ENCODE results near the gene VRK1.
"Not testable (repeated sequence)": the region's sequence is repeated elsewhere in the genome, so short reads cannot be mapped to it uniquely, and the experiment has no call there.

VRK1 gene

DNA sequence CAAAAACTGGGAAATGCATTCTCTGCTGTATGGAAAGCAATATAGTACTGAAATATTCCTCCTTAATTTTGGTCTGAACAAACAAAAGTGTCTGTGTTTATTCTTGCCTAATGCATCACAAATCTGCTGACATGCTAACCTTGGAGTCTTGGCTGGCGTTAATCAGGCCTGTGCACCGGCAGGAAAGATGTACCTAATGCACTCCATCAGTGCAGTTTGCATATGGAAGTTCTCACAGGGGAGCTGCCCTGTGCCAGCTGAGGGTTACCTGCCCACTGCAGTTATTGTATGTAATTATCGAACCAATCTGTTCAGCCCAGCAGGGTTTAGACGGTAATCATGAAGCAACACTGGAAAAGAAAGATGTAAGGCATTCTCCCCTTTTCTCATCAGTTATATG is 76.9 kb downstream of the VRK1 start:
- no peak for DNase-seq (ENCODE audit: low read depth in 2 of 2, low spot score in 1 of 2)

DNA sequence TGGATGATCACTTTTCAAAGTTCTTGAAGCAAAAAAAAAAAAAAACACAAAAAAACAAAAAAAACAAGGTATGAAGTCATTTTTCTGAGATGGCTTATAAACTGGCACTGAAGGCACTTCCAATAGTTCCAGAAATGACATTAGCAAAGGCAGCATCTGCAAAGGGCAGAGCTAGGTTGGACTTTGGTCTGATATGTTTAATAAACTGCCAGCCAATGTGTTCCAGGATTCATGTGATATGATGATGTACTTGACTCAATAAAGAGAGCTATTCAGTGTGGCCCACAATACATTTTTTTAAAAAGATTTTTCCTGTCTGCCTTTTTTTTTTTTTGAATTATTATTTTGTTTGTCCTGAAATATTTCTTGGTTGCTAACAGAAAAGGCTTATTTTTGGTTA is 79.6 kb downstream of the VRK1 start:
- no peak for DNase-seq (ENCODE audit: low read depth in 2 of 2, low spot score in 1 of 2)

DNA sequence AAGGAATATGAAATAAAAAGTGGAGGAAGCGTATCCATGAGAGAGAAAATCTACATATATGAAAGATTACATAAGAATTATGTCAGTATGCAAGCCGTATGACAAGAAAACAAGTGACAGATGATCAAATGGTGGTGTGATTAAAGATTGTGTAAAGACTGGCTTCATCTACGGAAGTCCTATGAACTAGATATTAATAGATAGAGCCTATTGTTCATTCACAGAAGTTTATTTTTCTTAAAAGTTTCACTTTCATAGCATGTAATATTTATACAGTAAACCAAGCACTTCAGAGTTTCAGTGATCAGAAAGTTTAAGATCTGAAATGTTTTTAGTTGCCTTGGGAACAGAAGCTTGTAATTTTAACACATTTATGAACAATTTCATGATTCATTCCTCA is 84.5 kb downstream of the VRK1 start:
- no peak for DNase-seq (ENCODE audit: low read depth in 2 of 2, low spot score in 1 of 2)

DNA sequence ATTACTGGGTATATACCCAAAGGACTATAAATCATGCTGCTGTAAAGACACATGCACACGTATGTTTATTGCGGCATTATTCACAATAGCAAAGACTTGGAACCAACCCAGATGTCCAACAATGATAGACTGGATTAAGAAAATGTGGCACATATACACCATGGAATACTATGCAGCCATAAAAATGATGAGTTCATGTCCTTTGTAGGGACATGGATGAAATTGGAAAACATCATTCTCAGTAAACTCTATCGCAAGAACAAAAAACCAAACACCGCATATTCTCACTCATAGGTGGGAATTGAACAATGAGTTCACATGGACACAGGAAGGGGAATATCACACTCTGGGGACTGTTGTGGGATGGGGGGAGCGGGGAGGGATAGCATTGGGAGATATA is 86.8 kb downstream of the VRK1 start:
- DNase-seq (ENCODE audit: low read depth in 2 of 2, low spot score in 1 of 2), result not testable (repeated sequence)

DNA sequence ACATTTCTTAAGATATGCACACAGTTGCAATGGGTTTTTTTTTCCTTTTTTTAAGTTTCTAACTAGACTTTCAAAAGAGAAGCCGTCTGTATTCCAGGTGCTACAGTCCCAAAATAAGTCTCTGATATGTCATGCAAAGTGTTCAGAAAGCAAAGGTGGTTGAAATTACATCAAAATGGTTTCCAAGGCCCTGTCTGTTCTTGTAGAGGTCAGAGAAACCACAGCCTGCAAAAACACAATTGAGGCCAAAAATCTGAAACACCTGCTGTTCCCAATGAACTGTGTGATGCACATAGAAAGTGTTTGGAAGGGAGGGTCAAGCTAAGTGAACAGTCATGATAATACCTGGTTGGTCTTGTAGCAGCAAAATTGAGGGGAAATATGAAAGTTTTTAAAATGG is 91.0 kb downstream of the VRK1 start:
- DNase-seq (ENCODE audit: low read depth in 2 of 2, low spot score in 1 of 2), result no peak

DNA sequence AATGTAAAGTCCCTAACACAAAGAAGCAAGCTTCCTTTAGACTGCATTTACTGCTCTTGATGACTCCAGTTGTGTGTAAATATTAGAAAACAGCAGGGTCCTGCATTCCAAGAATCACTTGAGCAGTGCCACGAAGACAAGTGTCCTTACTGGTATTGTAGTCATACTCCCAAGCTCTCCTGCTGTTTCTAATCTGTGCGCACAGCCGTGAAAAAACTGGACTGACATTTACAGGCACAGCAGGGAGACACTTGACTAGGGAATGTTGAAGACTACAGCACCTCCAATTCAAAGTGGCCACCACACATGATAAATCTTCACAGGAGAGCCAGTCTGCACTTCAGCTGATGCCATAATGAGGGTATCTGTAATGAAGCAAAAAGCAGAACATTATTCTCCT is 91.4 kb downstream of the VRK1 start:
- no peak for DNase-seq (ENCODE audit: low read depth in 2 of 2, low spot score in 1 of 2)

DNA sequence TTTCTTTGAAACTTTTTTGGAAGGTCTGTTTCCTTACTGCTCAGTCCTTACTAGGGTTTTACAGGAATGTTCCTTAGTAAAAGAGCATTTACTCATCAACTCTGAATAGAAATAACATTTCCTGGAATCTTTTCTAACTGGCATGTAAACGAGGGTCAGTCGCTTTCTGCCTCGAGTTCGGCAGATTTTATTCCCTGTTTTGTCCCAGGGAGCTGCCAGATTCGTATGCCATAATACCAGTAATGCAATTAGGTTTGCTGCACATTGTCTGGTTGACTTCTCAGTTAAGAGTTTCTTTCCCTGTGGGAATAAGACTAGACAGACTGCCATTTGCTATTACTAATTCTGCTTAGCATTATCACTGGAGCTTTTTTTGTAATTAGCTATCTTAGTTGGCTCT is 91.9 kb downstream of the VRK1 start:
- DNase-seq (ENCODE audit: low read depth in 2 of 2, low spot score in 1 of 2), result no peak

DNA sequence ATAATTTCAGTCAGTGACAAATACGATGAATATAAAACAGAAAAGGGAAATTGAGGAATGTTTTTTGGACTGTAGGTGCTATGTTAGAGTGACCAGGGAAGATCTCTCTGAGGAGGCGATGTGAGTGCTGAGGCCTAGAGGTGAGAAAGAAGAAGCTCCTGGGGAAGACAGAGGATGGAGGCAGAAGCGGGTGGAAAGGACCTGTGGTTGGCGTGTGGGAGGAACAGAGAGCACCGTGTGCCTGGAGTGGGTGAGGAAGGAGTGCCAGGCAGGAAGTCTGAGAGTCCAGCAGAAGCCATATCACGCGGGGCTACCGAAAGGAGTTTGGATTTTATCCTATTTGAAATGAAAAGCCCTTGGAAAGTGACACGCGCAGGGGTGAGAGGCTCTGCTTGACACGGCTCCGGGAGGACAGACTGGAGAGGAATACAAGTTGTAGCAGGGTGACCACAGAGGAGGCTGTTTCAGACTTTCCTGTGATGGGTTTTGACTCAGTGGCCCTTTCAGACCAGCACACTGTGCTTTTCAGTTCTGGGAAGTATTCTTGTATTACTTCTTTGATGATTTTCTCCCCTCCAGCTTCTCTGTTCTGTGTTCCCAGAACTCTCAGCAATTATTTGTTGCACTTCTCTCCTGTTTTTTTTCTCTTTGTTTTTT is 96.9 kb downstream of the VRK1 start:
- no peak for DNase-seq (ENCODE audit: low read depth in 2 of 2, low spot score in 1 of 2)

DNA sequence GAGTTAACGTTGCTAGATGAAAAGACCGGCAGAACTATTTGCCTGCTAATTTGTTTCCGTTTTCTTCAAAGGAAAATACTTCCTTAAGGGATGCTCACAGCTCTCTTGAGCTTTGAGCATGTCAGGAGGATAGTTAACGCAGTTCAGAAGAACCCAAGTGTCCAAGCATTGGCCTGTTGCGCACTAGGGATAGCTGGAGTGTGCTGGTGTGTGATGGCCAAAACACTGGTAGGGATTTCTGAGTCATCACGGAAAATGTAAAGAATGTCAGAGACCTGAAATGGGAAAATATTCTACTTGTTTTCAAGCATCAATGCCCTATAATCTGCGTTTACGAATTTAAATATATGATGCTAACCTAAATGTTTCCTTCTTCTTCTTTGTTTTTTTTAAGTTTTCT is 97.8 kb downstream of the VRK1 start:
- DNase-seq (ENCODE audit: low read depth in 2 of 2, low spot score in 1 of 2), result no peak

DNA sequence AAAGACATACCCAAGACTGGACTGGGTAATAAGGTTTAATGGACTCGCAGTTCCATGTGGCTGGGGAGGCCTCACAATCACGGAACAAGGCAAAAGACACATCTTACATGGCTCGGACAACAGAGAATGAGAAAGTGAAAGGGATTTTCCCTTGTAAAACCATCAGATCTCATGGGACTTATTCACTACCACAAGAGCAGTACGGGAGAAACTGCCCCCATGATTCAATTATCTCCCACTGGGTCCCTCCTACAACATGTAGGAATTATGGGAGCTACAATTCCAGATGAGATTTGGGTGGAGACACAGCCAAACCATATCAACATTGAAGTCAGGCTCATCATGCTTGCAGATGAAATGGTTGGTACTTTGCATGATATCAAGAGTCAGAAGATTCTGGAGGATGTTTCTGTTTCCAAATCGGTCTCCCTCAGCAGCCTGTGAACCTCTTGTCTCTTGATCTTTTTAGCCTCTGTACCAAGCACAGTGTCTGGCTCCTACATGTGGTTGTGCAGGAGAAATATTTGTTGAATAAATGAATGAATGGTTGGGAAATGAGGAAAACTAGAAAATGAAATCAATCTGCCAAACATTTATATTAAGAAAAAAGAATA is 98.6 kb downstream of the VRK1 start:
- DNase-seq (ENCODE audit: low read depth in 2 of 2, low spot score in 1 of 2), result no peak

DNA sequence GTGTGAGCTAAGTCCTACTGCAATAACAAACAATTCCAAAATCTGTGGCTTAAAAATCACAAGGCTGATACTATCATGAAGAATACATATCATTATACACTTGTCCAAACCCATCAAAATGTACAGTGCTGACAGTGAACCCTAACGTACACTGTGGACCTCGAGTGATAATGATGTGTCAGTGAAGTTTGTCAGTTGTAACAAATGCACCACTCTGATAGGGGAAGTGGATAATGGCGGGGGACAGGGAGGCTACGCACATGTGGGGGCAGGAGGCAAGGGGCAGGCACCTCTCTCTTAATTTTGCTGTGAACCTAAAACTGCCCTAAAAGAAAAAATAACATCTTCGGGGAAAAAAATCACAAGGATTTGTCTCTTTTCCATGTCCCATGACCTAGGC is 100.0 kb downstream of the VRK1 start:
- DNase-seq (ENCODE audit: low read depth in 2 of 2, low spot score in 1 of 2), result no peak

DNA sequence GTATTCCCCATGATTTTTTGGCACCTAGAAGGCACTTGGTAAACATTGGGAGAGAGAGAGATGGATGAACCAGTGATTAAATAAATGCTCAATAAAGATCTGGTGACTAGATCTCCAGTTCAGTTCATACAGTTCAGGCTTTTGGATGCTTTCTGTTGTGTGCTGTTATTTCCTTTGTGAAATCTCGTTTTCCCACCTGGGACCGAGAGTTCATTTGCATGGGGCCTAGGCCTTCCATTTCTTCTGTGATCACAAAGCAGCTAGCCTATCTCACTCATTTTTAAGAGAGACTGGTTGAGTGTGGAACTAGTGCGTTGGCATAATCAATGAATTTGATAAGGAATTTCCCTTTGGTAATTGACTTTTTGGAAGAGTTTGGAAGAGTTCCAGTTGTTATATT is 104.0 kb downstream of the VRK1 start:
- DNase-seq (ENCODE audit: low read depth in 2 of 2, low spot score in 1 of 2), result no peak

DNA sequence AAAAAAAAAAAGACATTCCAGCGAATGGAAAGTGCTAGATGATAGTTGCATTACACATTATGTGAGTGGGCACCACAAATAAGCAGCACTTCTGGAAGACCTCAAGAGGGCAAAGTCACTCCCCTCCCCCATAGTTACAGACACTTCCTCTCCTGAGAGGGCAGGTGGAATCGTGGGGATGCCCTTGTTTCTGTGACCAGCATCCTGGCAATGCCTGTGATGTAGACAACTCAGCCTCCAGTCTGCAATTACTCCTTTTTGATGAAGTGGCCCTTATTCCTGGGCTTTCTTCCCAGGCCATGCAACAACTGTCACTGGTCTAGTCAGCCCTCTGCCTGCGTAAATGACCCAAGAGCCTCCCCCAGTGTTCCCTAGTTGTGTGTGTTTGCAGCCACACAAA is 104.8 kb downstream of the VRK1 start:
- DNase-seq (ENCODE audit: low read depth in 2 of 2, low spot score in 1 of 2), result no peak

DNA sequence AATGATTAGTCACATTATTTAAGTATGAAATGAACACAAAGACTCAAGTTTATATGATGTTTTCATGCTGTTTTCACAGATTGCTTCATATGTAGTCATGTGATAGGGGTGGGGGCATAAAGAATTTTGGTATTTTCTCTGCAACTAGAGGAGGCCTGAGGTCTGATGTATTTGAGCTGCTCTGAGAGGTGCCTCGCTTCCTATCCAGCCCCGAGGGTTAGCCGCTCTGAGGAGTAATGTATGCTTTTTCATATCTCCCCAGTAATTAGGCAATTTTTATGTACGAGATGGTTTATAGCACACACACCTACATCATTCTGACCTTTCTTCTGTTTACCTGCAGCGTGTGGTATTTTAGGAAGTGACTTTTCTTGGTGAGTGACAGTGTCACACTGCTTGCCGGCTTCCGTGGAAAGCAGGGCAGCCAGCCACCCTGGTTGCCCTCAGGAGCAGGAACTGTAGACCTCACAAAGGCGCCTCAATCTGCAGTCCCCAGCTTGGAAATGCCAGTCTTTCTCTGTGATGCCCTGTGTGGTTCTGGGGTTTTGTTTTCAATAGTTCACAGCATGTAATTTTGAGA is 106.4 kb downstream of the VRK1 start:
- DNase-seq (ENCODE audit: low read depth in 2 of 2, low spot score in 1 of 2), result no peak

DNA sequence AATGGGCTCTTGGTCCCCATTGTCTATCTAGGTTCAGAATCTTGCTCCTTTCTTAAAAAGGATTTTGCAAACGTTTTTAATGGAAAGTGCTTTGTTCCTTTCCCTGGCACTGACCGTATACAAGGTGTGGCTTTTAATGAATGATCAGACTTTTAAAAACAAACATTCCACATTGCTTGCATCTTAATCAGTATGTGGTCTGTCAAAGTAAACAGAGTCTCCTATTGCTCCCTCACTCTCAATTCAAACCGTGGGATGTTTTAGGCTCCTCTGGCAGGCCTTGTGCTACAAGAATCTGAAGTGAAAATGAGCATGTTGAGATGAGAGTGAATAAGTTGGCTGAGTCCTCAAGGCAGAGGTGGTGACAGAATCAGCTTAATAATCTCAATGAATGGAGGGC is 107.0 kb downstream of the VRK1 start:
- DNase-seq (ENCODE audit: low read depth in 2 of 2, low spot score in 1 of 2), result no peak

DNA sequence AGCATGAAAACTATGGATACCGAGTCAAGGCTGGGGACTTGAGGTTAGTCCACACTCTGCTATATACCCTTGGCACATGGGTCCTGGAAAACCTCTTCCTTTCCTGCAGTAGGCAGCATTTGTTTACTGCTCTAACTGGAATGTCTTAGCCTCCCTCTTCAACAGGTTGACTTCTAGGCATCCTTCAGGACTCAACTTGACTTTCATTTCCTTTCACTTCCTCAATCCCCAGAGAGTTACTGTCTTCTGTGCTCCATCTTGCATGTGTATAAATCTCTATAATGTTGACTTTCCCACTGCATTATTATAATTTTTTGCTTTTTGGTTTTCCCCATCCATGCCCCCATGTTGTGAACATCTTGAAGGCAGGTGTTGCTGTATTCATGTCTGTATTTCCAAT is 107.9 kb downstream of the VRK1 start:
- no peak for DNase-seq (ENCODE audit: low read depth in 2 of 2, low spot score in 1 of 2)

DNA sequence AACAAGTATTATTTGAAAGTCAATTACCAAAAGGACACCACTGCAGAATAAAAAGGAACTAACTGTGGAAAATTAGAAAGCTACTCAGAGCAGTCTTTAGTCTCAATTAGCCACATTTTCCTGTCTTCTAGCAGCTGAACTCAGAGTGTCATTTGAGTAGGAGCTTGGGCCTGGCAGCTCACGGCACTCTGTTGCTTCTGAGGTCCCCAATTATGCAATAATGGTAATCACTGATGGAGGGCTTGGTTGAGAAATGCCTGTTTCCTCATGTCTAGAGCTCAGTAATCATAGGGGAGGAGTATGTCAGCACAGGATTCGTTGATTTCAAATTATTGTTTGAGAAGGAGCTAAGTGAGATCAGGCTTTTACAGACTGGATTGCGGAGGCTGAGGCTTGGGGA is 108.6 kb downstream of the VRK1 start:
- no peak for DNase-seq (ENCODE audit: low read depth in 2 of 2, low spot score in 1 of 2)

DNA sequence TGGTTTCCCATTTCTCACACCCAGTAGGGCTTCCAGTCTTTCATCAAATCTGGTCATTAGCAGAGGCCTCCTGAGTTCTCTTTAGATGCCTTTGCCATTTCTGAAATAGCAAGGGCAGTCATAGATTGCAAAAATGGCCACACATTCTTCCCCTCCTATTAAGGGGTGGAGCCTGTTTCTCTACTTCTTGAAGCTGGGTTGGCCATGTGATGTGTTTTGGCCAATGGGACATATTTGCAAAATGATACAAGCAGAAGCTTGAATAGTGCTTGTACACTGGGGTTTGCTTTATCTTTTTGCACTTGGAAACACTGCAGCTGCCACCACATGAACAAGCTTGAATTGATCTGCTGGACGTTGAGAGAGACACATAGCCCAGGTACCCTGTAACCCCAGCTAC is 109.3 kb downstream of the VRK1 start:
- no peak for DNase-seq (ENCODE audit: low read depth in 2 of 2, low spot score in 1 of 2)

DNA sequence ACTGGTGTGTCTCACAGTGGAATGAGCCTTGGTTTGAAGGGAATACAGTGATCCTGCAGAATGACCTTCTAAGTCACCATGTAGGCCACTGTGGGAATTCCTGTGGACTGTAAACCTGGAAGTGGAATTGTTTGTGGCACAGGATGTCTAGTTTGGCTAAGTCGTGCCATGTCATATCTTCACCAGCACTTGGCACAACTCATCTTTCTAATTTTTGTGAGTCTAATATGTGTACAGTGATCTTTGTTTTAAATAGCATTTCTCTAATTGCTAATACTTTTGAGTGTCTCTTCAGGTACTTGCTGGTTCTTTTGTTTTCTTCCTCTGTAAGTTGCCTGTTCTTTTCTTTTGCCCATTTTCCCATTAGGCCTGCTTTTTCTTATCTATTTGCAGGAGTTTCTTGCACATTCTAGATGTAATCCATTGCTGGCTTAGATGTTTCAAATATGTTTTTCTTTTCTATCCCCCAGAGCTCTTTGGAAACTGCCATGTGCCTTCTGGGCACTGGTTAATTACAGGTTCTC is 112.7 kb downstream of the VRK1 start:
- no peak for DNase-seq (ENCODE audit: low read depth in 2 of 2, low spot score in 1 of 2)

DNA sequence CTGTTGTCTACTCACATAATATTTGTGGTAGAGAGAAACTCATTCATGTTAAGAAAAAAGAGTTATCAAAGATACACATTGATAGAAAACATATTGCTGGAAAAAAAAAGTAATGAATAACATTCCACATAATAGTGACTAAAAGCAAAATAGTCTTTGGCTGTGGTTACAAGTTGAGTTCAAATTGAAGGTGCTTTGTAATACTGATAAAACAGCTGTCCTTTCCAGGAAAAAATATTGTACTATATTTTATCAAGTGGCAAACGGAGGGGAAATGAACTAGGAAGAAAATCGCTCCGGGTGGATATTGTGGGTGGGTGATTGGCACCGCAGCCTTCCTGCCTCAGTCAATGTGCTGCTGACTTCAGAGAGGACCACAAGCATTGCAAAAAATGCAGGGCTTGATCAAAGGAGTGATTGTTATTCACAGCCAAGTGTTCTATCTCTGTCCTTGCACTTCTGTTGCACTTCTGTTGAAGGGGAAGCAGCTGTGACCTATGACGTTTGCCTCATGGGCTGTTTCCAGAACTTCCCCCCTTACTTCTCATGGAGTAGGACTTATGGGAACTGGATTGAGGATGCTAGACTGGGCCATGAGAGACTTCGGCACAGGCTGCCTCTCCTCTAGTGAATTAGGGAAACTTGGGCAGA is 114.4 kb downstream of the VRK1 start:
- DNase-seq (ENCODE audit: low read depth in 2 of 2, low spot score in 1 of 2), result no peak

DNA sequence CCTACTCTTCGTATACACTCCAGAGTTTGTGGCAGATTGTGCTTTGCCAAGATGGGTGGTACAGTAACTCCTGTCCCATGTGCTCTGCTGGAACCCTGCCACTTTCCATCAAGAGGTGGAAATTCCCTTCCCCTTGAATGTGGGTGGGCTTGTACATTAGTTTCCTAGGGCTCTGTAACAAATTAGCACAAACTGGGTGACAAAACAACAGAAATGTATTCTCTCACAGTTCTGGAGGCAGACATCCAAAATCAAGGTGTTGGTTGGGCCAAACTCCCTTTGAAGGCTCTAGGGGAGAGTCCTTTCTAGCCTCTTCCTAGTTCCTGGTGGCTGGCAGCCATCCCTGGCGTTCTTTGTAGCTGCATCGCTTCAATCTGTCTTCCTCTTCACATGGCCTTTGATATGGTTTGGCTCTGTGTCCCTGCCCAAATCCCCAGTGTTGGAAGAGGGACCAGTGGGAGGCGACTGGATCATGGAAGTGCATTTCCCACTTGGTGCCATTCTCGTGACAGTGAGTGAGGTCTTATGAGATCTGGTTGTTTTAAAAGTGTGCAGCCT is 117.5 kb downstream of the VRK1 start:
- DNase-seq (ENCODE audit: low read depth in 2 of 2, low spot score in 1 of 2), result no peak

DNA sequence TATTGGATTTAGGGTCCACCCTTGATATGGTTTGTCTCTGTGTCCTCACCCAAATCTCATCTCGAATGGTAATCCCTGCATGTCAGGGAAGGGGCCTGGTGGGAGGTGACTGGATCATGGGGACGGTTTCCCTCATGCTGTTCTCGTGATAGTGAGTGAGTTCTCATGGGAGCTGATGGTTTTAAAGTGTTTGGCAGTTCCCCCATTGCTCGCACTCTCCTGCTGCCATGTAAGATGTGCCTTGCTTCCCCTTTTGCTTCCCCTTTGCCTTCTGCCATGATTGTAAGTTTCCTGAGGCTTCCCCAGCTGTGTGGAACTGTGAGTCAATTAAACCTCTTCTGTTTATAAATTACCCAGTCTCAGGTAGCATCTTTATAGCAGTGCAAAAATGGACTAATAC is 118.3 kb downstream of the VRK1 start:
- DNase-seq (ENCODE audit: low read depth in 2 of 2, low spot score in 1 of 2), result no peak

Measured in stimulated activated CD8-positive, alpha-beta memory T cell treated with anti-CD3 and anti-CD28 coated beads, Interleukin-4, amount 100 ng/mL, for 4 hours (primary cell).